ENCODE measurements around the gene CHD5.

CHD5 gene

DNA sequence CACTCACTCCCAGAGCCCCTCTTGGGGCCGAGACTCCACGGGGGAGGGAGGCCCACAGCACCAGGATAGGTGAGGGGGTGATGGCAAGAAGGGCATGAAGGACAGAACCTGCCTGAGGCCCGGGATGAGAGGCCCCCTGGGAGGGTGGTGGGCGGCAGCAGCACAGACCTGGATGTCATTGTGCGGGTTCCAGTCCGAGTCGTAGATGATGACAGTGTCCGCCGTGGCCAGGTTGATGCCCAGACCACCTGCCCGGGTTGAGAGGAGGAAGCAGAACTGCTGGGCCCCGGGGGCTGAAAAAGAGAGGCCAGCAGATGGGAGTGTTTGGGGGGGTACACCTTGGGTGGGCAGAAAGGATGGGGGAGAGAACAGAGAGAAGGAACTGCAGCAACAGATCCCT lies 50.1 kb downstream of the CHD5 start:
- H3K4me3 ChIP-seq (replicated peaks; ENCODE audit: low read depth, low read length), result no peak overlapping the region
- TF ChIP-seq, protein P1, sequence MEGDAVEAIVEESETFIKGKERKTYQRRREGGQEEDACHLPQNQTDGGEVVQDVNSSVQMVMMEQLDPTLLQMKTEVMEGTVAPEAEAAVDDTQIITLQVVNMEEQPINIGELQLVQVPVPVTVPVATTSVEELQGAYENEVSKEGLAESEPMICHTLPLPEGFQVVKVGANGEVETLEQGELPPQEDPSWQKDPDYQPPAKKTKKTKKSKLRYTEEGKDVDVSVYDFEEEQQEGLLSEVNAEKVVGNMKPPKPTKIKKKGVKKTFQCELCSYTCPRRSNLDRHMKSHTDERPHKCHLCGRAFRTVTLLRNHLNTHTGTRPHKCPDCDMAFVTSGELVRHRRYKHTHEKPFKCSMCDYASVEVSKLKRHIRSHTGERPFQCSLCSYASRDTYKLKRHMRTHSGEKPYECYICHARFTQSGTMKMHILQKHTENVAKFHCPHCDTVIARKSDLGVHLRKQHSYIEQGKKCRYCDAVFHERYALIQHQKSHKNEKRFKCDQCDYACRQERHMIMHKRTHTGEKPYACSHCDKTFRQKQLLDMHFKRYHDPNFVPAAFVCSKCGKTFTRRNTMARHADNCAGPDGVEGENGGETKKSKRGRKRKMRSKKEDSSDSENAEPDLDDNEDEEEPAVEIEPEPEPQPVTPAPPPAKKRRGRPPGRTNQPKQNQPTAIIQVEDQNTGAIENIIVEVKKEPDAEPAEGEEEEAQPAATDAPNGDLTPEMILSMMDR (IDR thresholded peaks at IDR 0.05; ENCODE audit: insufficient read depth, low read length, poor library complexity, severe bottlenecking), result no peak
- no peaks in the 10 kb centered on the region for H3K36me3 ChIP-seq (ENCODE audit: control insufficient read depth, insufficient read depth, low read length)
- no peak for DNase-seq (ENCODE audit: extremely low read depth, insufficient read length)
- H3K27me3 ChIP-seq (replicated peaks; ENCODE audit: control insufficient read depth, insufficient read depth, low read length), result no peaks in the 10 kb centered on the region; the same call in 1 of the 2 replicates

DNA sequence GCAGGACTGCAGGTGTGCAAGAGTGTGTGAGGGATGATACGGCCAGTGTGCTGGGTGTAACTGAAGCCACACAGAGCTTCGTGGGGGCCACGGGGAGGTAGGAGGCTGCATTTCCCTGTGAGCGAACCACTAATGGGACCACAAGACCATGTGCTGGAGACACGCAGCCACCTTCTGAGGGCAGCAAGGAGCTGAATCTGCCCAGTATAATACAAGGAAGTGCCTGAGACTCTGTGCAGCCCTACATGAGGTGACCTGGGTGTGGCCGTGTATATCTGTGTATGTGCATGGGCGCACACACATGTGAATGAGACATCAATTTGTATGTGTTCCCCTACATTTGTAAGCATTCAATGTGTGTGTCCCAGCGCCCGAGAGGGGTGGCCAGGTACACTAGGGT lies 50.8 kb downstream of the CHD5 start:
- TF ChIP-seq, protein P1 (IDR thresholded peaks at IDR 0.05; ENCODE audit: insufficient read depth, low read length, poor library complexity, severe bottlenecking), result no peak
- Histone ChIP-seq H3K36me3 (ENCODE audit: control insufficient read depth, insufficient read depth, low read length) (no peaks in the 10 kb centered on the region), H3K4me3 (replicated peaks; ENCODE audit: low read depth, low read length) (no peak overlapping the region), H3K27me3 (replicated peaks; ENCODE audit: control insufficient read depth, insufficient read depth, low read length) (no peaks in the 10 kb centered on the region; the same call in 1 of the 2 replicates)
- DNase-seq (ENCODE audit: extremely low read depth, insufficient read length), result no peak

DNA sequence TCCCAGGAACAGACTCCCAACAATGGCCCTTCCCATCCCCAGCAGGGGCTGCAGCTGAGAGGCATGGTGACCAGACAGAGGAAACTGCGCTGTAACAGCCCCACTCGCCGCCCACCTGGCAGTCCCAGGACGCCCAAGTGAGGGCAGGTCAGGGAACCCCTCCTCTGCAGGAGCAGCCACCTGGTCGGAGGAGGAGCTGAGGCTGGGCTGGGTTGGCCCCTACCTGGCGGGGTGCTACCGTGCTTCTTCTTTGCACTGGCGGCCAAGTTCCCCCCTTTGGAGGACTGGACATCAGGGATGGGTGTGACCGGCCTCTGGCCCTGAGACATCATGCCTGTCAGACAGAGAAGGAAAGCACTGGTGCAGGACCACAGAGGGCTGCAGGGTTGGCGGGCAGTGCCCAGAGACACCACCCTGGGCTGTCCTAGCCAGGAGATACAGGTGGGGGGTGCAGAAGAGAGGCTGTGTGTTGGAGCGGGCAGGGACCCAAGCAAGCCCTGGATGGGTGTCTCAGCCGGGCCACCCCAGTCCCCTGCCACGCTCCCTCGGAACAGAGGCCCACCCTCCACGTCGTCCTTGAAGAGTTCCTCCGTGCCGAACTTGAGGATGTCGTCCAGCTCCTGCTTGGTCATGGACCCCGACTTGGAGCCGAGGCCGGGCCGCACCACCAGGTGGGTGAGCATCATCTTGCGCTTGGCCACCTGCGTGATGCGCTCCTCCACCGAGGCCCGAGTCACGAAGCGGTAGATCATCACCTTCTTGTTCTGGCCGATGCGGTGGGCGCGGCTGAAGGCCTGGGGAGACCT lies 51.6 kb downstream of the CHD5 start:
- no peak overlapping the region for H3K4me3 ChIP-seq (replicated peaks; ENCODE audit: low read depth, low read length)
- H3K36me3 ChIP-seq (ENCODE audit: control insufficient read depth, insufficient read depth, low read length), result no peaks in the 10 kb centered on the region
- TF ChIP-seq, protein P1 (IDR thresholded peaks at IDR 0.05; ENCODE audit: insufficient read depth, low read length, poor library complexity, severe bottlenecking), result no peak
- H3K27me3 ChIP-seq (replicated peaks; ENCODE audit: control insufficient read depth, insufficient read depth, low read length), result no peaks in the 10 kb centered on the region; the same call in 1 of the 2 replicates
- no peak for DNase-seq (ENCODE audit: extremely low read depth, insufficient read length)

DNA sequence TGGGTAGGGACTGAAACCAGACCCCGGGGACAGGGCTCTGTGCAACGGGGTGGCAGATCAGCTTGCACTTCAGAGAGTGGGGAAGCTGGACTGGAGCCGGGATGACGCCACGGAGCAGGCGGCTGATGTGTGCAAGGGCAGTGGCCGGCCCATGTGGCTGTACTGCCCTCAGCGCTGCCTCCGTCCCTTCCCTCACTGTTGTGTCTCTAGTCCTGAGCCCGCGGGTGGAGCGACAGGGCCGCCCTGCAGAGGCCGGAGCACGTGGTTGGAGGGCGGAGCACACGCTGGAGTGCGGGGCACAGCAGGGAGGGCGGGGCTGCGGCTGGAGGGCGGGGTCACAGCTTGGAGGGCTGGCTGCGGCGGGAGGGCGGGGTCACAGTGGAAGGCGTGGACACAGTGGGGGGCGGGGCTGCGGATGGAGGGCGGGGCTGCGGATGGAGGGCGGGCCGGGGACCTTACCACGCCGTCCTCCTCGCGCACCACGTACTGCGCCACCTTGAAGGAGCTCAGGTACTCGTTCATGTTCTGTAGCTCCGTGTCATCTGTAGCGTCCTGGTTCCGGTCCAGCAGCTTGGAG lies 52.4 kb downstream of the CHD5 start:
- Histone ChIP-seq H3K4me3 (replicated peaks; ENCODE audit: low read depth, low read length) (no peak overlapping the region), H3K36me3 (ENCODE audit: control insufficient read depth, insufficient read depth, low read length) (no peaks in the 10 kb centered on the region), H3K27me3 (replicated peaks; ENCODE audit: control insufficient read depth, insufficient read depth, low read length) (no peaks in the 10 kb centered on the region; the same call in 1 of the 2 replicates)
- TF ChIP-seq, protein P1 (IDR thresholded peaks at IDR 0.05; ENCODE audit: insufficient read depth, low read length, poor library complexity, severe bottlenecking), result no peak
- peak; percentile 63 for DNase-seq (ENCODE audit: extremely low read depth, insufficient read length)

DNA sequence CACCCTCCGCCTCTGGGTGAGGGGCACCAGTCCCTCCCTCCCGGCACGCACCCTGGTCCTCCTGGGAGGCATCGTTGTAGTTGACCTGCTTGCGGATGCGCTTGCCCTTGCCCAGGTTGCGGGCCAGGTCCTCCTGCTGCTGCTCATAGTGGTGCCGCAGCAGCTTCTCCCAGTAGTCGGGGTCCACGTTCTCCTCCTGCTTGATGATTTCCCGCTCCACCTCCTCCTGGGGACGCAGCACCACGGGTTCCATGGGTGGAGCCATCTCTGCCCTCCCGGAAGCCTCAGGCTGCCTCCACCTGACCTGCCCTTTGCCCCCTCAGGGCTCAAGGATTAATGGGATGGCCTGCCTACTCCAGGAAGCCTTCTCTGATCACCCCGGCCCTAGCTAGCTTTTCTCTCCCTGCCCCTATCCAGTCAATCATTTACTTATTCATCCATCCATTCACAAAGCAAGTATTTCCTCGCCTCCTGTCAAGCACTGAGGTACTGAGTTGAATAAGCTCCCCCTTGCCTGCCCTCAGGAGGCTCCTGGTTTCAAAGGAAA lies 53.5 kb downstream of the CHD5 start:
- TF ChIP-seq, protein P1 (IDR thresholded peaks at IDR 0.05; ENCODE audit: insufficient read depth, low read length, poor library complexity, severe bottlenecking), result no peak
- Histone ChIP-seq H3K4me3 (replicated peaks; ENCODE audit: low read depth, low read length) (no peak overlapping the region), H3K36me3 (ENCODE audit: control insufficient read depth, insufficient read depth, low read length) (no peaks in the 10 kb centered on the region), H3K27me3 (replicated peaks; ENCODE audit: control insufficient read depth, insufficient read depth, low read length) (no peaks in the 10 kb centered on the region; the same call in 1 of the 2 replicates)
- no peak for DNase-seq (ENCODE audit: extremely low read depth, insufficient read length)
